T-helper 17 cell (primary cell): ENCODE data around the gene C21orf58. TPM values are rescaled to one million over a fixed set of nuclear protein-coding genes. Genes with fewer than 3 reads are reported as not detected.

ENCODE experiments used
- ATAC-seq: fragments of 150-1000 bp; cut with Tn5 transposase; 2 replicates; pipeline ENCODE4 v1.10.0; 2021; ENCODE audit warnings: mild to moderate bottlenecking, moderate library complexity
- DNase-seq, 3 donors: peaks; one replicate each; pipeline versions ENCODE4 v3.0.0 to v3.0.0-alpha.2; 2020 to 2021
- H3K9me3 ChIP-seq: one replicate; pipeline ENCODE4 v1.7.0; 2013; ENCODE audit warnings: low read length, mild to moderate bottlenecking; ENCODE audit not compliant: control insufficient read depth, poor library complexity, severe bottlenecking
- H3K27ac Mint-ChIP-seq: one replicate; pipeline ENCODE4 v1.8.0; 2022; ENCODE audit warnings: mild to moderate bottlenecking, moderate library complexity, mixed read lengths
- H3K27me3 Mint-ChIP-seq: one replicate; pipeline ENCODE4 v1.8.0; 2022; ENCODE audit warnings: mixed read lengths
- H3K36me3 Mint-ChIP-seq: one replicate; pipeline ENCODE4 v1.8.0; 2022; ENCODE audit warnings: low read depth, mixed read lengths
- H3K4me1 Mint-ChIP-seq: one replicate; pipeline ENCODE4 v1.8.0; 2022; ENCODE audit warnings: mild to moderate bottlenecking, mixed read lengths
- H3K4me3 Mint-ChIP-seq: one replicate; pipeline ENCODE4 v1.8.0; 2022; ENCODE audit warnings: mild to moderate bottlenecking, moderate library complexity, mixed read lengths
- total RNA-seq, 4 donors: library from RNA in 2 of 4; stranded (reverse) in 2 of 4; gene quantifications; one replicate each; pipeline ENCODE4 v1.2.3 and lab custom pipeline; 2022 to 2026

The C21orf58 gene
- total RNA-seq, 2 donors from 2014 or later = 3.2 to 5.9 TPM

GRCh38 chr21:46349134-46349760, 25.6 kb upstream of the C21orf58 start:
- peaks cover 2% of the 10 kb centered on the region for H3K36me3 Mint-ChIP-seq
- DNase-seq = no peak
- no peak overlapping the region for H3K4me3 Mint-ChIP-seq
- H3K4me1 Mint-ChIP-seq = no peaks in the 10 kb centered on the region
- H3K9me3 ChIP-seq = no peaks in the 10 kb centered on the region
- H3K27me3 Mint-ChIP-seq = no peaks in the 10 kb centered on the region
- no peak overlapping the region for H3K27ac Mint-ChIP-seq
- ATAC-seq = no peak

GRCh38 chr21:46347791-46348381, 24.2 kb upstream of the C21orf58 start:
- DNase-seq (no peak), ATAC-seq (no peak)
- H3K27ac Mint-ChIP-seq = no peak overlapping the region
- H3K4me3 Mint-ChIP-seq = no peak overlapping the region
- peaks cover 4% of the 10 kb centered on the region for H3K36me3 Mint-ChIP-seq
- peaks cover 5% of the 10 kb centered on the region for H3K4me1 Mint-ChIP-seq
- H3K9me3 ChIP-seq = no peaks in the 10 kb centered on the region
- no peaks in the 10 kb centered on the region for H3K27me3 Mint-ChIP-seq

- H3K36me3 Mint-ChIP-seq = peaks cover 4% of the 10 kb centered on the region
- no peak for DNase-seq
- H3K9me3 ChIP-seq = no peaks in the 10 kb centered on the region
- no peak for ATAC-seq
- H3K4me1 Mint-ChIP-seq = peaks cover 5% of the 10 kb centered on the region
- H3K27me3 Mint-ChIP-seq = no peaks in the 10 kb centered on the region
- H3K27ac Mint-ChIP-seq = no peak overlapping the region
- H3K4me3 Mint-ChIP-seq = no peak overlapping the region
These were observed 23.5 kb upstream of the C21orf58 start for GRCh38 chr21:46347203-46347550.

GRCh38 chr21:46346296-46347202, 22.9 kb upstream of the C21orf58 start:
- Mint-ChIP-seq H3K27me3 (no peaks in the 10 kb centered on the region), H3K4me1 (peaks cover 5% of the 10 kb centered on the region), H3K4me3 (peak overlapping the region; percentile 66), H3K36me3 (peaks cover 4% of the 10 kb centered on the region), H3K27ac (no peak overlapping the region)
- ATAC-seq = no peak
- no peaks in the 10 kb centered on the region for H3K9me3 ChIP-seq
- DNase-seq = no peak

- DNase-seq (no peak), ATAC-seq (no peak)
- Mint-ChIP-seq H3K36me3 (peaks cover 4% of the 10 kb centered on the region), H3K27me3 (no peaks in the 10 kb centered on the region), H3K27ac (no peak overlapping the region), H3K4me3 (no peak overlapping the region), H3K4me1 (peaks cover 5% of the 10 kb centered on the region)
- no peaks in the 10 kb centered on the region for H3K9me3 ChIP-seq
These were observed 22.2 kb upstream of the C21orf58 start for GRCh38 chr21:46345861-46346260.

- H3K36me3 Mint-ChIP-seq = peaks cover 4% of the 10 kb centered on the region
- no peaks in the 10 kb centered on the region for H3K27me3 Mint-ChIP-seq
- no peaks in the 10 kb centered on the region for H3K9me3 ChIP-seq
- H3K27ac Mint-ChIP-seq = peak overlapping the region; percentile 56
- no peak for DNase-seq
- ATAC-seq = no peak
- no peak overlapping the region for H3K4me3 Mint-ChIP-seq
- H3K4me1 Mint-ChIP-seq = peaks cover 5% of the 10 kb centered on the region
These were observed 20.7 kb upstream of the C21orf58 start for GRCh38 chr21:46344219-46344915.

GRCh38 chr21:46340998-46341397, 17.3 kb upstream of the C21orf58 start:
- no peaks in the 10 kb centered on the region for H3K27me3 Mint-ChIP-seq
- H3K27ac Mint-ChIP-seq = no peak overlapping the region
- DNase-seq (no peak), ATAC-seq (no peak)
- H3K36me3 Mint-ChIP-seq = peaks cover 12% of the 10 kb centered on the region
- H3K9me3 ChIP-seq = no peaks in the 10 kb centered on the region
- no peak overlapping the region for H3K4me3 Mint-ChIP-seq
- H3K4me1 Mint-ChIP-seq = peaks cover 5% of the 10 kb centered on the region

- H3K4me1 Mint-ChIP-seq = no peaks in the 10 kb centered on the region
- H3K27ac Mint-ChIP-seq = no peak overlapping the region
- no peaks in the 10 kb centered on the region for H3K27me3 Mint-ChIP-seq
- no peak overlapping the region for H3K4me3 Mint-ChIP-seq
- DNase-seq (no peak), ATAC-seq (no peak)
- no peaks in the 10 kb centered on the region for H3K9me3 ChIP-seq
- peaks cover 10% of the 10 kb centered on the region for H3K36me3 Mint-ChIP-seq
These were observed 12.9 kb upstream of the C21orf58 start for GRCh38 chr21:46336603-46337002.

- no peak for ATAC-seq
These were observed 10.9 kb upstream of the C21orf58 start for GRCh38 chr21:46334351-46335140.

GRCh38 chr21:46329796-46330195, 6.1 kb upstream of the C21orf58 start:
- H3K4me1 Mint-ChIP-seq = peaks cover 15% of the 10 kb centered on the region
- no peak overlapping the region for H3K4me3 Mint-ChIP-seq
- no peak for DNase-seq
- no peaks in the 10 kb centered on the region for H3K27me3 Mint-ChIP-seq
- no peaks in the 10 kb centered on the region for H3K9me3 ChIP-seq
- H3K27ac Mint-ChIP-seq = no peak overlapping the region
- no peak for ATAC-seq
- peaks cover 3% of the 10 kb centered on the region for H3K36me3 Mint-ChIP-seq

More at GRCh38 chr21:46334351-46335140, 10.9 kb upstream of the C21orf58 start:
- H3K36me3 Mint-ChIP-seq = peaks cover 13% of the 10 kb centered on the region
- no peak overlapping the region for H3K4me3 Mint-ChIP-seq
- DNase-seq = no peak
- H3K27ac Mint-ChIP-seq = no peak overlapping the region
- no peaks in the 10 kb centered on the region for H3K27me3 Mint-ChIP-seq
- no peaks in the 10 kb centered on the region for H3K9me3 ChIP-seq
- H3K4me1 Mint-ChIP-seq = peaks cover 3% of the 10 kb centered on the region

GRCh38 chr21:46328151-46328550, 4.5 kb upstream of the C21orf58 start:
- DNase-seq (no peak), ATAC-seq (no peak)
- Mint-ChIP-seq H3K27me3 (no peaks in the 10 kb centered on the region), H3K27ac (no peak overlapping the region), H3K36me3 (peaks cover 6% of the 10 kb centered on the region), H3K4me3 (no peak overlapping the region), H3K4me1 (peaks cover 15% of the 10 kb centered on the region)
- no peaks in the 10 kb centered on the region for H3K9me3 ChIP-seq

GRCh38 chr21:46327711-46328110, 4.0 kb upstream of the C21orf58 start:
- no peaks in the 10 kb centered on the region for H3K27me3 Mint-ChIP-seq

More at GRCh38 chr21:46327711-46328110, 4.0 kb upstream of the C21orf58 start:
- Mint-ChIP-seq H3K4me3 (no peak overlapping the region), H3K4me1 (peaks cover 16% of the 10 kb centered on the region), H3K36me3 (peaks cover 6% of the 10 kb centered on the region), H3K27ac (no peak overlapping the region)
- no peaks in the 10 kb centered on the region for H3K9me3 ChIP-seq
- ATAC-seq = no peak
- no peak for DNase-seq
